Hepatocyte (in vitro differentiated cells): ENCODE results near the gene CORO2B. TPM values are rescaled to one million over a fixed set of nuclear protein-coding genes. Genes with fewer than 3 reads are reported as not detected.

ENCODE experiments used
- DNase-seq: peaks from one replicate; pipeline ENCODE4 v3.0.0-alpha.2; 2016; ENCODE audit warnings: low spot score
- H2AFZ ChIP-seq: fragments of 200-600 bp; sonication (generic); 2 replicates; pipeline ENCODE4 v1.6.0; 2016; ENCODE audit warnings: antibody characterized with exemption, mild to moderate bottlenecking
- H3K27ac ChIP-seq: fragments of 200-600 bp; sonication (generic); 2 replicates; pipeline ENCODE4 v1.5.1; 2016; ENCODE audit warnings: mild to moderate bottlenecking
- H3K27me3 ChIP-seq: fragments of 200-600 bp; sonication (generic); 2 replicates; pipeline ENCODE4 v1.6.1; 2016
- H3K36me3 ChIP-seq: fragments of 200-600 bp; sonication (generic); replicated peaks from 2 replicates; pipeline ENCODE4 v1.5.1; 2016; ENCODE audit warnings: low read depth; ENCODE audit not compliant: insufficient read depth
- H3K4me1 ChIP-seq: fragments of 200-600 bp; sonication (generic); 2 replicates; pipeline ENCODE4 v1.5.1; 2016; ENCODE audit warnings: mild to moderate bottlenecking, moderate library complexity; ENCODE audit not compliant: insufficient read depth
- H3K4me2 ChIP-seq: fragments of 200-600 bp; sonication (generic); 2 replicates; pipeline ENCODE4 v1.6.0; 2016
- H3K4me3 ChIP-seq: fragments of 200-600 bp; sonication (generic); 2 replicates; pipeline ENCODE4 v1.5.1; 2016; ENCODE audit warnings: mild to moderate bottlenecking
- H3K79me2 ChIP-seq: fragments of 200-600 bp; sonication (generic); 2 replicates; pipeline ENCODE4 v1.6.0; 2017; ENCODE audit warnings: mild to moderate bottlenecking
- H3K9me2 ChIP-seq: fragments of 200-600 bp; sonication (generic); replicated peaks from 2 replicates; pipeline ENCODE4 v1.6.0; 2017; ENCODE audit warnings: mild to moderate bottlenecking; ENCODE audit not compliant: insufficient read depth
- H3K9me3 ChIP-seq: fragments of 200-600 bp; sonication (generic); 2 replicates; pipeline ENCODE4 v1.5.1; 2016; ENCODE audit warnings: low read depth, mild to moderate bottlenecking
- H4K20me1 ChIP-seq: fragments of 200-600 bp; sonication (generic); 2 replicates; pipeline ENCODE4 v1.6.0; 2016; ENCODE audit warnings: mild to moderate bottlenecking; ENCODE audit not compliant: insufficient read depth, poor library complexity, severe bottlenecking
- EZH2 ChIP-seq: fragments of 200-600 bp; sonication (generic); IDR thresholded peaks from 2 replicates; pipeline ENCODE4 v1.6.1; 2016; ENCODE audit warnings: antibody characterized with exemption, mild to moderate bottlenecking, borderline replicate concordance
- EZH2phosphoT487 ChIP-seq: fragments of 200-600 bp; sonication (generic); IDR thresholded peaks from one replicate; pipeline ENCODE4 v1.6.1; 2018; ENCODE audit warnings: antibody characterized with exemption, mild to moderate bottlenecking, low read depth, moderate library complexity; ENCODE audit not compliant: unreplicated experiment, severe bottlenecking
- WGBS: methylation state at CpG from one replicate; pipeline ENCODE4 v1.1.6; 2016; ENCODE audit warnings: low lambda C conversion rate; ENCODE audit errors: missing lambda C conversion rate; 5-methylcytosine and 5-hydroxymethylcytosine counted together
- polyA plus RNA-seq: library from polyadenylated mRNA; unstranded; fragments of >200 nt; fragmentation: Nextera tagmentation; extraction: Ambion mirVana; gene quantifications from 2 replicates; pipeline ENCODE4 v1.2.1, GENCODE V29; 2016
- total RNA-seq: library from RNA; depleted of rRNA; stranded (reverse); fragments of >200 nt; gene quantifications from 2 replicates; pipeline ENCODE4 v1.2.3, GENCODE V29; 2014
- TF ChIP-seq, protein P1 (sequence below): fragments of 200-600 bp; sonication (generic); IDR thresholded peaks from 2 replicates; pipeline ENCODE4 v1.5.1; 2016; ENCODE audit warnings: antibody characterized with exemption, mild to moderate bottlenecking; ENCODE audit not compliant: poor library complexity

The CORO2B gene
- total and polyA plus RNA-seq, 2 experiments from 2014 or later, result 2.9 to 5.1 TPM

DNA sequence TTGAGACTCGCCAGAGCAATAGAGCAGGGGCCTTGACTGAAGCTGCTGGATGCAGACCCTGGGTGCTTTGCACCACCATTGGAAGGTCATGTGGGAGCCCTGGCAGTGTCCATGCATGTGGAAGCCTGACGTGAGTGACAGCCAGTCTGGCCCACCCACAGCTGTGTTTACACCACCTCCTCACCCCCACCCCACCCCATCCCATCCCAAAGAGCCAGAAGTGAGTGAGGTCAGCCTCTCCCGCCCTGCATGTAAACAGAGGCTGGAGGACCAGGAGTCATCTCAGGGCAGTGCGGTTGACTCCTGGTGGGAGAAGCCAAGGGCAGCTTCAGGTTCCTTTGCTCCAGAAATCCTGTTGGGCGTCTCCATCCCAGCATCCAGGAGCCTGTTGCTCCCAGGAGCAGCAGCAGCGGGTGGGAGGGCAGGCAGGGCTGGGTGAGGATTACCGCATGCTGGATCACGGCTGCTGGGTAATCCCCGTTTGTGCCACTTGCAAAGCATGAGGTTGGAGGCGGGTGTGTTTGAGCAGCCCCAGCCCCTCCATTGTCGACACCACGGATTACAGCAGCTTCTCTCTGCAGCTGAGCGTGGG is 44.6 kb downstream of the CORO2B start:
- WGBS, result 56% methylated on average over 13 of the region's 13 CpGs
- Histone ChIP-seq H3K79me2 (no peaks in the 10 kb centered on the region), H3K36me3 (no peaks in the 10 kb centered on the region), H2AFZ (no peak overlapping the region), H3K4me1 (no peaks in the 10 kb centered on the region), H3K4me3 (no peak overlapping the region), H3K9me3 (no peaks in the 10 kb centered on the region), H3K9me2 (no peaks in the 10 kb centered on the region), H3K27me3 (no peaks in the 10 kb centered on the region), H4K20me1 (no peaks in the 10 kb centered on the region), H3K4me2 (no peak overlapping the region), H3K27ac (no peak overlapping the region)
- TF ChIP-seq EZH2, result no peak
- TF ChIP-seq EZH2phosphoT487, result no peak
- TF ChIP-seq, protein P1, sequence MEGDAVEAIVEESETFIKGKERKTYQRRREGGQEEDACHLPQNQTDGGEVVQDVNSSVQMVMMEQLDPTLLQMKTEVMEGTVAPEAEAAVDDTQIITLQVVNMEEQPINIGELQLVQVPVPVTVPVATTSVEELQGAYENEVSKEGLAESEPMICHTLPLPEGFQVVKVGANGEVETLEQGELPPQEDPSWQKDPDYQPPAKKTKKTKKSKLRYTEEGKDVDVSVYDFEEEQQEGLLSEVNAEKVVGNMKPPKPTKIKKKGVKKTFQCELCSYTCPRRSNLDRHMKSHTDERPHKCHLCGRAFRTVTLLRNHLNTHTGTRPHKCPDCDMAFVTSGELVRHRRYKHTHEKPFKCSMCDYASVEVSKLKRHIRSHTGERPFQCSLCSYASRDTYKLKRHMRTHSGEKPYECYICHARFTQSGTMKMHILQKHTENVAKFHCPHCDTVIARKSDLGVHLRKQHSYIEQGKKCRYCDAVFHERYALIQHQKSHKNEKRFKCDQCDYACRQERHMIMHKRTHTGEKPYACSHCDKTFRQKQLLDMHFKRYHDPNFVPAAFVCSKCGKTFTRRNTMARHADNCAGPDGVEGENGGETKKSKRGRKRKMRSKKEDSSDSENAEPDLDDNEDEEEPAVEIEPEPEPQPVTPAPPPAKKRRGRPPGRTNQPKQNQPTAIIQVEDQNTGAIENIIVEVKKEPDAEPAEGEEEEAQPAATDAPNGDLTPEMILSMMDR, result no peak
- DNase-seq, result peak; percentile 34

- no peak for DNase-seq
- H3K27me3 ChIP-seq, result no peaks in the 10 kb centered on the region
- no peaks in the 10 kb centered on the region for H3K4me1 ChIP-seq
- no peaks in the 10 kb centered on the region for H4K20me1 ChIP-seq
- 65% methylated on average over 4 of the region's 4 CpGs for WGBS
- no peak overlapping the region for H3K4me2 ChIP-seq
- H2AFZ ChIP-seq, result no peak overlapping the region
- no peaks in the 10 kb centered on the region for H3K9me2 ChIP-seq
- no peak overlapping the region for H3K27ac ChIP-seq
- H3K36me3 ChIP-seq, result no peaks in the 10 kb centered on the region
- TF ChIP-seq EZH2phosphoT487 (no peak), EZH2 (no peak)
- TF ChIP-seq, protein P1, result no peak
- H3K9me3 ChIP-seq, result no peaks in the 10 kb centered on the region
- no peak overlapping the region for H3K4me3 ChIP-seq
- H3K79me2 ChIP-seq, result no peaks in the 10 kb centered on the region
Observed at GRCh38 chr15:68625853-68626252, 47.1 kb downstream of the CORO2B start.

DNA sequence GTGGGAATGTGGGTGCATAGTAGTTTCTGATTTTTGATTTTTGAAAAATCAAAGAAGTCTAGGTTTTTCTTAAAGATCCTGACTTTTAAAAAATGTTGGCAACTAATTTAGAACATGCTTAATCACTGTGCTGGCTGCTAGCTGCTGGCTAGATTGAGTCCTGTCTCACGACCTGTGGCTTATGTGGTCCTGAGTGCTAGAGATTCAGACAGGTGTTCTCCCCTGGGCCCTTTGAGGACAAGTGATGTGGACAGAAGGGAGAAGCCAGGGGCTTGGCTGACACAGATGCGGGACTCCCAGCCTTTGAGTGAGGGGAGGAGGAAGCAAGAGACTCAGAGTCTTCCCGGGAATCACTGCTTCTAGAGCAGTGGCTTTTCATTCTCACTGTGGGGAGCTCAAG is 47.5 kb downstream of the CORO2B start:
- 72% methylated on average over 3 of the region's 3 CpGs for WGBS
- H3K9me2 ChIP-seq, result no peaks in the 10 kb centered on the region
- H3K36me3 ChIP-seq, result no peaks in the 10 kb centered on the region
- no peaks in the 10 kb centered on the region for H3K4me1 ChIP-seq
- no peak overlapping the region for H3K4me2 ChIP-seq
- no peak overlapping the region for H3K27ac ChIP-seq
- no peaks in the 10 kb centered on the region for H3K79me2 ChIP-seq
- TF ChIP-seq EZH2, result no peak
- TF ChIP-seq EZH2phosphoT487, result no peak
- TF ChIP-seq, protein P1, result no peak
- H3K4me3 ChIP-seq, result no peak overlapping the region
- H3K27me3 ChIP-seq, result no peaks in the 10 kb centered on the region
- H4K20me1 ChIP-seq, result no peaks in the 10 kb centered on the region
- H2AFZ ChIP-seq, result no peak overlapping the region
- DNase-seq, result no peak
- H3K9me3 ChIP-seq, result no peaks in the 10 kb centered on the region
